Stimulated activated CD8-positive, alpha-beta memory T cell treated with anti-CD3 and anti-CD28 coated beads, Interleukin-7, amount 100 ng/mL, for 4 hours (primary cell): ENCODE results near the gene TRAF2.
"Not testable (repeated sequence)": the region's sequence is repeated elsewhere in the genome, so short reads cannot be mapped to it uniquely, and the experiment has no call there.

Experiments
- DNase-seq, 2 donors: peaks; one replicate each; pipeline ENCODE4 v3.0.0-alpha.2; 2020; ENCODE audit warnings: low read depth in 2 of 2

The TRAF2 gene

DNA sequence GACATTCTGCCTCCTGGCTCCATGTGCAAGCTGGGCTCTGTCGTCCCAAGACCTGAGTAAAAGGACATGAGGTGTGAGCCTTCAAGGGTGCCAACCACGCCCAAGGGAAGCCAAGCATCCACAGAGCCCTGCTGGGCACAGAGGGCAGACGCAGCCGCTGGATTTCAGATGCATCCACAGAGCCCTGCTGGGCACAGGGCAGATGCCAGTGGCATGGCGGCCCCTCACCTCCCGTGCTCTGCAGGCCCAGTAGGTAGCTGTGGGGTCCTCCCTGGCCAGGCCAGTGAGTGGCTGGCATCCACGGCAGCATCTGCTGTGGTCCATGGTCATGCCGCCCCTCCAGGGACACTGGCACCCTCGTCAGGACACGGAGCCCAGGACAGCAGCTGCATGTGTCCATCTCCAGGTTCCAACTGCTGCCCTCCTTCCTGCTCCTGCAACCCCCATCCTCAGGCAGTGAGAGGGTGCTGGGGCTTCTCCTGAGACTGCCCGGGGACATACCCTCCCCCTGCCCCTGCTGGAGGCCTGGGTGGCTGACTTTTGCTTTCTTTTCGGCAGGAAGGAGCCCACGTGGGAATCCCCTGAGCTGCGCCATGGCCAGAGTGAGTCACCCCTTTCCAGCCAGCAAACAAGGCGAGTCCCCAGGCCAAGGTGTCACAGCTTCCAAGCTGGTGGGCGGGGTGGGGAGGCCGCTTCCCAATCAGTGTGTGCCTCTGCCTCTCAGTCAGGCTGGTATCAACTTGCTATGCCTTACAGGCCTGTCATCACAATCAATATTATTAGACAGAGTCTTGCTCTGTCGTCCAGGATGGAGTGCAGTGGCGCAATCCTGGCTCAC, 4.0 kb upstream of the TRAF2 start:
- peak; percentile 92 to 95 for DNase-seq

DNA sequence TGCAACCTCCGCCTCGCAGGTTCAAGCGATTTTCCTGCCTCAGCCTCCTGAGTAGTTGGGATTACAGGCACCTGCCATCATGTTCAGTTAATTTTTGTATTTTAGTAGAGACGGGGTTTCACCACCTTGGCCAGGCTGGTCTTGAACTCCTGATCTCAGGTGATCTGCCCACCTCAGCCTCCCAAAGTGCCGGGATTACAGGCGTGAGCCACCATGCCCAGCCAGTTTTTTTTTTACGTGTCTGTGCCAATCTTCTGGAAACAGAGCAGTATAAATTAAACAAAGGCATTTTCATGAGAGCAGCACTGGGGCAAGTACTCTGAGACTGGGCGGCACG, 3.4 kb upstream of the TRAF2 start:
- not testable (repeated sequence) for DNase-seq

DNA sequence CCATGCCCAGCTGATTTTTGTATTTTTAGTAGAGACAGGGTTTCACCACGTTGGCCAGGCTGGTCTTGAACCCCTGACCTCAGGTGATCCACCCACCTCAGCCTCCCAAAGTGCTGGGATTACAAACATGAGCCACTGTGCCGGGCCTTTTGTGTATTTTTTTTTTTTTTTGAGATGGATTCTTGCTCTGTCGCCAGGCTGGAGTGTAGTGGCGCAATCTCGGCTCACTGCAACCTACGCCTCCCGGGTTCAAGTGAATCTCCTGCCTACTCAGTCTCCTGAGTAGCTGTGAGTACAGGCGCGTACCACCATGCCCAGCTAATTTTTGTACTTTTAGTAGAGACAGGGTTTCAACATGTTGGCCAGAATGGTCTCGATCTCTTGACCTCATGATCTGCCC, 2.6 kb upstream of the TRAF2 start:
- not testable (repeated sequence) for DNase-seq

DNA sequence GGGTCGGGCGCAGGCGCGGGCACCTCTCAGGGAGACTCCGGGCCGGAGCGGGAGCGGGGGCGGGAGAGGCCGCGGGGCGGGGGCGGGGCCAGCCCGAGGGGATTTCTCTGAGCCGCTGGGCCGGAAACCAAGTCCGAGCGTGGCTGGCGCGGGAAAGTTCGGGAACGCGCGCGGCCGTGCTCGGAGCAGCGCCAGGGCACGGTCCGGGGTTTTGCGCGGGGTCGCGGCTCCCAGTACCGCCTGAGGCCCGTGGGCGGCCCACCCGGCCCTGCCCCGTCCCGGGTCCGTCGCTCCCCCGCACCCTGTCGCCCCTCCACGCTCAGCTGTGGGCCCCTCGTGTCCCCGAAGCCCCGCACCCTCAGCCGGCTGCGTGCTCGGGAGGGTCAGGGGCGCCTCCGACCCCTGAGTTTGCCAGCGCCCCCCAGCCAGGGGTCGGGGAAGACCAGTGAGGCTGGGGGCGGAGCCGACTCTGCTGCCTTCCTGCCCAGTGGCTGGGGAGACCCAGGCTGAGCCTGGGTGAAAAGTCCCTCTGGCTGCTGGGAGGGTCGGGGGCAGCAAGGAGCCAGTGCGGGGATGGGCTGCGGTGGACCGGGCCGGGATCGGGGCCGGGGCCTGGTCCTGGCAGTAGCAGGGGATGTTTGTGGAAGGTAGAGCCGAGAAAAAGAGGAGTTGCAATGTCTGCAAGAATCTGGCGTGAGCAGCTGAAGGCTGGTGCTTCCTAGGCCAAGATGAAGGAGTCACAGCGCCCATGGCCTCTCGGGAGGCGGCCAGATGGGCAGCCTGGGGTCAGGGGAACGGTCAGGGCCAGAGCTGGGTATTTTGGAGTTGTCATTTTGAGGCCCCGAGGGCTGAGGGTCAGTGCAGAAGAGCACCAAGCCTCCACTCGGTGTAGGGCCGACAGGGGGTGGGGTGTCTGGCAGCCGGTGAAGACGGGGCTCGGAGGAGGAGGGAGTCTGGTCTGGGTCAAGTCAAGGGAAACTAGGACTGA, 588 bp downstream of the TRAF2 start:
- DNase-seq = no peak

DNA sequence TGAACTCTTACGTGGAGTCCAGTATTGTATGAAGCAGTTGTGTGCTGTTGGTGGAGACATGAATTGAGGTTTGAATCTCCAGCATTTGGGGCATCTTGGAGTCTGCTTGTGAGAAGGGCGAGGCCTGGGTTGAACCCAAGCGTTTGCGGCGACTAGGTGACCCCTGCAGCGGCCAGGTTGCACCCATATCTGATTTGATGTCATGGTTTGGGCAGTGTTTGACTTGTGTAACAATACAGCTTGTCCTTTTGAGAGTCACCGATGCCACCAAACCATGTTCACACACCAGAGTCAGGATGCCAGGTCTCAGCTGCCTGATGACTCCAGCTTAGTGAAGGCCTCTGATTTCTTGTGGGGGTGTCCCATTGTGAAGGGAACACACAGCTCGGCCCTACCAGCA, 2.1 kb downstream of the TRAF2 start:
- DNase-seq = no peak

DNA sequence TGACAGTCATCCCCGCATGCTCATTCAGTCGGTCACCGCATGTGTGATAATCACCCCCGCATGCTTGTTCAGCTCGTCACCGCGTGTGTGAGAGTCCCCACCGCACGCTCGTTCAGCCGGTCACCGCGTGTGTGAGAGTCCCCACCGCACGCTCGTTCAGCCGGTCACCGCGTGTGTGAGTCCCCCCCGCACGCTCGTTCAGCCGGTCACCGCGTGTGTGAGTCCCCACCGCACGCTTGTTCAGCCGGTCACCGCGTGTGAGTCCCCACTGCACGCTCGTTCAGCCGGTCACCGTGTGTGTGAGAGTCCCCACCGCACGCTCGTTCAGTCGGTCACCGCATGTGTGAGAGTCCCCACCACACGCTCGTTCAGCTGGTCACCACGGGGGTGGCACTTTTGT, 3.5 kb downstream of the TRAF2 start:
- no peak for DNase-seq

DNA sequence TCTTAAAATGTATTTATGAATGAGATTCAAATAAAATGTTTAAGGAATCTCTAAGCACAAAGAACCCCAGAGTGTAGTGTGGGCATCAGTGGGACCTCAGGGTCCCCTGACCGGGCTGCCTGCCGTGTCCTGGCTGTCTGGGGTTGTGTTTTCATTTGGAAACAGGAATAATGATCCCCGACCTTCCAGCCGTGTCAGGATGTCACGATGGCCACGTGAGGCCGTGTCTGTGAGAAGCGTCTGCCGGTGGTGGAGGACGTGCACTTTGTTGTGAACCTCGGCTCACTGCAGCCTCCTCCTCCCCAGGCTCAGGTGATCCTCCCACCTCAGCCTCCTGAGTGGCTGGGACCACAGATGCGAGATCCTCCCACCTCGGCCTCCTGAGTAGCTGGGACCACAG, 4.3 kb downstream of the TRAF2 start:
- no peak for DNase-seq

DNA sequence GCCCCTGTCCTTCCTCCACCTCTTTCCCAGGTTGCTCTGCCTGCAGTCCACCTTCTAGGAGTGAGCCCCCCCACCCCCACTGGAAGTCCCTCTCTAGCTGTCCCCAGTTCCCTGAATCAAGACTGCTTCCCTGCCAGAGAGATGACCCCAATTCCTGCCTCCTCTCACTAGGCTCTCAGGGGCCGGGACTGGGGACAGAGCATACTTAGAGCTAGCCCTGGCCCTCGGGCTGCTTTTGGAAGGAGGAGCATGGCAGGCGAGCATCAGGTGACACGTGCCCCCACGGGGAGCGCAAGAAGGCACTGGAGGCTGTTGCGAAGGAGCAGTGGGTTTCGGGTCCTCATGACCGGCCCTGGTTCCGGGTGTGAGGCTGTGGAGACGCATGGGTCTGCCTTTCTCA, 9.7 kb downstream of the TRAF2 start:
- no peak for DNase-seq

DNA sequence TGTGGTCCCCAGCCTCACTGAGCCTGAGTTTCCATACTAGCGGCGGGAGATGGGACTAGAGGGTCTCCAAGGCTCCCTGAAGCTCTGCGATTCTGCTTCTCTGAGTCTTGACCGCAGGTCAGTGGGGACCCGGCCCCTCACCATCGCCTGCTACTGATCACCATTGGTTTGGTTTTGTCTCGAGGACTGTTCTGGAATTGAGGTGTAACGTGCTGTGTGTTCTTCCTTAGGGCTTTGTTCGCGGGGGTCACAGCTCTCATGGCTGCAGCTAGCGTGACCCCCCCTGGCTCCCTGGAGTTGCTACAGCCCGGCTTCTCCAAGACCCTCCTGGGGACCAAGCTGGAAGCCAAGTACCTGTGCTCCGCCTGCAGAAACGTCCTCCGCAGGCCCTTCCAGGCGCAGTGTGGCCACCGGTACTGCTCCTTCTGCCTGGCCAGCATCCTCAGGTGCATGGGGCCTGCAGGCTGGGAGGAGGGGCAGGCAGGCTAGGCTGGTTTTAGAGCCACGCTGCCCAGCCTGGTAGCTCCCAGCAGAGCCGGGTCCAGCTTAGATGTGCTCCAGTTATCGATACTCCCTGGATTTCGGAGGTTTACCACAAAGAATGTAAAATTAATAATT, 12.3 kb downstream of the TRAF2 start:
- no peak for DNase-seq

DNA sequence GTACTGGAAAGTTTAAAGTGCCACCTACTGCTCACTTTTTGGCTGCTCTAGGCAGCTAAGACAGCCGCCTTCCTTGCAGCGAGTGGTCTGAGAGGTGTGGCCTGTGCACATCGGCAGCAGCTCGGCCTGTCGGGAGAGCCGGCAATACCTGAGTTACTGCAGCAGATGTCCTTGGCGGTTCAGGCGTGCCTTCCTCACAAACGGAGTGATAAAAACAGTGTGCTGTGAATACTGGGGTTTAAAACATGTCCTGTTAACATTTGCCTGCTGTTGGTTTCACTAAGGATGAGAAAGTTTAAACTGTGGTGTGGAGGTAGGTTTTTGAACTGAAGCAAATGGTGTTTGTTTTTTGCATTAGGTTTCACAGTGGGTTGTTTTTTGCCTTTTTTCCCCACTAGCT, 12.9 kb downstream of the TRAF2 start:
- DNase-seq = no peak

DNA sequence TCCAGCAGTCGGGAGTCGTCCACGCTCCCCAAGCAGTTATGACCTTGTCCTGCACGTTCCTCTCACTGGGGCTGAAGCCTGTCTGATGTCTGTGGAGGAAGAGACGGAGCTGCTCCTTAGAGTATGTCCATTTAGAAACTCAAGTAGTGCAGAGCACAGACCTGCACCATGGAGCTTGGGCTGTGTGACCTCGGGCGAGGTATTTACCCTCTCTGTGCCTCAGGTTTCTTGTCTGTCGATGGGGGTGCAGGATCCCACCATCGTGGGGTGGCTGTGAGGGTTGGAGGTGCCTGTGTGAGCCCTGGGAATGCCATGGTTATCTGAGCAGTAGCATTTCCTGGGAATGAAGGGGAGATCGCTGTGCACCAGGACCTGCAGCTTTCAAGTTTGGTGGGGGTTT, 14.2 kb downstream of the TRAF2 start:
- no peak for DNase-seq

DNA sequence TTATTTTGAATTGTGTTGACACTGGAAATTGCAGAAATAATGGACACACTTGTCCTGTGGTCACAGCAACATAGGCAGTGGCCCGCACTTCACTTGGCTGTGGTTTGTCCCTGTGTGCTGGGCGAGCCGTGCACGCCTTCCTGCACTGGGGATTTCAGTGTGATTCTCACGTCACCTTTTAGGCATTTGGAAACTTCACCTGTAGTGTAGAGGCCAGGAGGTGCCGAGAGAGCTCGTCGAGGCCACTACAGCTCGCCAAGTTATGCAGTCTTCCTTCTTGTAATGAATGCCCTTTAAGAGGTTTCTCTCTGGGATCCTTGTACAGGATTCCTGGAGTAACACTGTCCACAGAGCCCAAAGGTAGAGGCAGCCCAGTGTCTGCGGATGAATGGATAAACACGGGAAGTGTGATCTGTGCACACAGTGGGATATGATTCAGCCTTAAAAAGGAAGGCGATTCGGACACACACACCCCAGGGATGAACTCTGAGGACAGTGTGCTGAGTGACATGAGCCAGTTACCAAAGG, 14.7 kb downstream of the TRAF2 start:
- no peak for DNase-seq

DNA sequence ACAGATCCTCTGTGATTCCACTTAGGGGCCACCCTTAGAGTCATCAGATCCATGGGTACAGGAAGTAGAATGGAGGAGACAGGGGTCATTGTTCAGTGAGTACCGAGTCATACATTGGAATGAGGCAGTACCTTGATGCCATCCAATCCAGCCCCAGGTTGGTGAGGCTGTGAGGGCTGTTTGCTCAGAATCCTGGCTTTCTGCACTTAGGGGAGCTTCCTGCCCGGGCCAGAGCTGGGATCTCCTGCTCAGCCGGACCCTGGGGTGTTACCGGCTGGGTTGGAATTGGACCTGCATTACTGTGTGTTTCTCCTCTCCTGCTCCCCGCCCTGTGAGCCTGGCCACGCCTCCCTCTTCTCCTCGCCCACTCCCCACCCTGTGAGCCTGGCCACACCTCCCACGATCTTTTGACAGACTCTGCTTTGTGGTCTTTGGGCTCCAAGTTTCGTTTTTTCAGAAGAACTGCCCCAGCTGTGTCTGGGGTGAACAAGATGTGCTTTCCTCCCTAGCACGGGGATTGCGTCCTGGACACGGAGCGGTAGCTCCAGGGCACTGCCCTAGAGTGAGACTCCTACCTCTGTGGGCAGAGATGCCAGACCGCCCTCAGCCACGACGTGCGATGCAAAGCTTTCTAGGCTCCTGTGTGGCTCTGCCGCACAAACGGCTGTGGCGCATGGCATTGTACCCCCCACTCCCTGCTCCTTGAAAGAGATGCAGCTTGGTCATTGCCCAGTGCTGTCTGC, 15.4 kb downstream of the TRAF2 start:
- peak; percentile 67 to 77 for DNase-seq

DNA sequence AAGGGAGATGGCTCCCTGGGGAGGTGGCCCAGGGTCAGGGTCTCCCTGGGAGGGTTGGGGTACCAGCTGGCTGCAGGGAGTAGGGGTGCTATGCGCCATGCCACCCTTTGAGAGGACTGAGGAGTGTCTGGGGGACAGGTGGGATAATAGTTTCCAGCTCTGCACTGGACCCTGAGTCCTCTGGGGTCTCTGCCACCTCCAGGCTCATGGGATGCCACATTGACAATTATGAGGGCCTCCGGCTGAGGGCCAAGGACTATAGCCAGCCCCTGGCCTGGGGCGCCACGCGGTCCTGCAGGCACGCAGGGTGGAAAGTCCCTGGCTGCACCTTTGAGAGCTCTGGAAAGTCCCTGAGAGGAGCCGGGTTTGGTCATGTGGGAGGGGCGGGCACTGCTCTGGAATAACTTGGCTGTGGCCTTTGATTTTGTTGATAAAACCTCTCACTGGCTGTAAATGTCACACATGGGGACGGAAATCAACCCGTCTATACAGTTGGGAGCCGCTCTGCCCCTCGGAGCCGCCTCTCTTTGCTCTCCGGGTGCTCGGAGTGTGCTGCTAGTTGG, 16.0 kb downstream of the TRAF2 start:
- DNase-seq = peak; percentile 79 to 85

DNA sequence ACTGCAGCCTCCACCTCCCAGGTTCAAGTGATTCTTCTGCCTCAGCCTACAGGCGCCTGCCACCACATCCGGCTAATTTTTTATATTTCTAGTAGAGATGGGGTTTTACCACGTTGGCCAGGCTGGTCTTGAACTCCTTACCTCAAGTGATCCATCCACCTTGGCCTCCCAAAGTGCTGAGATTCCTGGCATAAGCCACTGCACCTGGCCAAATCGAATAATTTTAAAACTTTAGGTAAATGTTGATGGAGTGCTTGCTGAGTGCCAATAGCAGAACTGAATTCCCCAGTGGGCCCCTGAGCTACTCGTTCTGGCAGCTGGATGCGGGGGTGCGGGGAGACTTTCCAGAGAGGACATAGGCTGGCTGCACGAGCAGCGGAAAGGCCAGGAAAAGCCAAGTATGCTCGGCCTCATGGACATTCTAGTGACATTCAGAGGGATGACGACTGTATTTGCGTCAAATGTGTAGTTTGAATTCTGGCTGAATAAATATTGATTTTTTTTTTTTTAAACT, 16.8 kb downstream of the TRAF2 start:
- no peak for DNase-seq

DNA sequence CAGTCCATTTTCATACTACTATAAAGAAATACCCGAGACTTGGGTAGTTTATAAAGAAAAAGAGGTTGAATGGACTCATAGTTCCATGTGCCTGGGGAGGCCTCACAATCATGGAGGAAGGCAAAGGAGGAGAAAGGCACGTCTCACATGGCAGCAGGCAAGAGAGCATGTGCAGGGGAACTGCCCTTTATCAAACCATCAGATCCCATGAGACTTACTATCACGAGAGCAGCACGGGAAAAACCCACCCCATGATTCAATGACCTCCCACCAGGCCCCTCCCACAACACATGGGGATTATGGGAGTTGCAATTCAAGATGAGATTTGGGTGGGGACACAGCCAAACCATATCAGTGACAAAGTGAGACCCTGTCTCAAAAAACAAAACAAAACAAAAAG, 19.9 kb downstream of the TRAF2 start:
- no peak for DNase-seq

DNA sequence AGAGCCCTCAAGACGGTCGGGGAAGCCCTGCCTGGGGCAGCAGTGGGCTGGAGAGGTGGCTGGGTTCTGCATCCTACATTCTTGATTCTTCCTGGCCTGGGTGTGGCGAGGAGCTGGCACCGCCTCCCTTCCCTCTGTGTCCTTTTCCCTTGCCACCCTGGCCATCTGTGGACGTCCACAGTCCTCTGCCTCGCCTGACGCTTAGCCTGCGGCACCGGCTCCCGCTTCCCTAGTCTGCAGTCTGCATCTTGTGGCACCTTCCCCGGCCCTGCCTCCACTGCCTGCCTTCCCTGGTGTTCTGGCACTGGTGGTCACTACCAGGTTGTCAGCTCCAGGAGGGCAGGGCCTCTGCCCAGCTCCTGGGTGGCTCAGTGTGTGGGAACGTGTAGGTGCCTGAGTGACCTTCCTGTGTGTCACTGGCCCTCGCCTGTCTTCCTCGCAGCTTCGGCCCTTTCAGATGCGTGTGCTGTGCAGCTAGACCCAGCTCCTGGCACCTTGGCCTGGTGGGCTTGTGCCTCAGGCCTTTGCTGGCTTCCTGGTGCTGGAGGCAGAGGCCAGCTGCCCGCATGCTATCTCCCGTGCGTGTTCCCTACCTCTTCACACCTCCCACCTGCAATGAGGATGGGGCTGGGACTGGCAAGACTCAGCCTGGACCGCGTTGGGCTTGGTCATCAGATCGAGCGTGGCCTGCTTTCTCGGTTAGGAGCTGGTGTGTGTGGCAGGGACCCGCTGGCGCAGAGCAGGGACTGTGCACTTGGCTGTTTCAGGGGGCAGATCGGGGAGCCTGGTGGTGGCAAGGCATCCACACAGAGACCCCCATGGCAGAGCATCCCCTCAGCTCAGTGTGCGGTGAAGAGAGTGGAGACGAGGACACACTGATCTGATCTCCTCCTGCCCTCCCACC, 20.9 kb downstream of the TRAF2 start:
- no peak for DNase-seq

DNA sequence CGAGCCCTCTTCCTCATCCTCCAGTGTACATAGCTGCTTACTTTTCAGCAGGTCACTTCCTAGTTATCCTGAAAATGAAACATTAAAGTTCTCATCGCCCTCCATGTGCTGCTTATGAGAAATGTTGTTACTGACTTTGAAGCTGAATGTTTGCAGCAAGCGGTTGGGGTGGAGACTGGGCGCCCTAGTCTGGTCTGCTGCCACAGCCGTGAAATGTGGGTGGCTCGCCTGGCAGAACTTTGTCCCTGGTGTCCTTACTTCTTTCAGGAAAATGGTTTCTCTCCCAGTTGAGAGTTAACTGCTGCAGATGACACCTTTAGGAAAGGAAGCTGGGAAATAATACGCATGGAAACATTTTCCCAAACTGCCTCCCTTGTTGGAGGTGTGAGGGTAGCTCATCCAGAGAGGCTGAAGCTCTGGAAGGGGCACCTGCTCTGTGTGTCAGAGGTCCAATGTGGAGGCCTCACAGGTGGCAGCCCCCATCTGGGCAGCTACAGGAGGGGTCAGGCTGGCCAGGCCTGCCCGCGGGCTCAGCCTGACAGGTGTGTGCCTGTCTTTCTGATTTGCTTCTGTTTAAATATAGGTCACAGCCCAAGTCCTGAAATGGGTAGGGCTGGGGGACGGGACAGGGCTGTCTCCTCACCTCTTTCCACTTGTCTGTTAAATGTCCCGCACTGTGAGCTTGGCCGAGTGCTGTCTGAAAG, 24.0 kb downstream of the TRAF2 start:
- DNase-seq = no peak

DNA sequence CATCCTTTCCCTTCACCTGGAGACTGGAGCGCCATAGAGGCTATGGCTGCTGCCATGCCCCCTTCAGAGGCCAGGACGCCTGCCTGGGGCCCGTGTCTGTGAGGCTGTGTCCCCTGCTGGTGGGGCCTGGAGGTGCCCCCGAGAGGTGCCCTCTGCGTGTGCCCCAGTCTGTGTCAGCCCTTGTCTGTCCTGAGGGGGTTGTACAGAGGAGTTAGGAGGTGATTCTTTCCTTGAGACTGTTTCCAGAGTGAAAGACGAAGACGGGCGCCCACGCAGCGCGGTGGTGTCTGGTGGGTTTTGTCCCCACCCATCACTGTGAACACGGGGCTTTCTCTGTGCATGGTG, 24.6 kb downstream of the TRAF2 start:
- no peak for DNase-seq
